Spleen (tissue), 11 donors: Measurements from ENCODE around the gene AP4B1. TPM values are rescaled to one million over a fixed set of nuclear protein-coding genes. Genes with fewer than 3 reads are reported as not detected.
A peak's percentile ranks its signal among the peaks of the same experiment; 100 is the strongest.

Experiments
- DNase-seq: peaks from one replicate; pipeline ENCODE4 v3.0.0-alpha.2; 2020
- H3K27ac ChIP-seq, 8 donors: fragments of 200-600 bp; sonication (generic) in 7 of 8; 1 replicate in 4 of 8; 2 replicates in 4 of 8; pipeline versions ENCODE4 v1.5.0 to v1.8.0; 2016 to 2021; ENCODE audit warnings: inconsistent platforms in 4 of 8, mild to moderate bottlenecking in 4 of 8, moderate library complexity in 1 of 8
- H3K27me3 ChIP-seq, 7 donors: fragments of 200-600 bp; sonication (generic) in 6 of 7; replicated peaks in 1 of 7; 1 replicate in 4 of 7; 2 replicates in 3 of 7; pipeline versions ENCODE4 v1.5.0 to v1.8.0; 2016 to 2021; ENCODE audit warnings: inconsistent platforms in 3 of 7, mild to moderate bottlenecking in 1 of 7
- H3K36me3 ChIP-seq, 6 donors: fragments of 200-600 bp; sonication (generic) in 5 of 6; 1 replicate in 4 of 6; 2 replicates in 2 of 6; pipeline versions ENCODE4 v1.5.0 to v1.8.0; 2016 to 2021; ENCODE audit warnings: inconsistent platforms in 2 of 6
- H3K4me1 ChIP-seq, 6 donors: fragments of 200-600 bp; sonication (generic) in 5 of 6; 1 replicate in 3 of 6; 2 replicates in 3 of 6; pipeline versions ENCODE4 v1.5.0 to v1.8.0; 2016 to 2021; ENCODE audit warnings: inconsistent platforms in 3 of 6
- H3K4me3 ChIP-seq, 8 donors: fragments of 200-600 bp; sonication (generic) in 7 of 8; 1 replicate in 4 of 8; 2 replicates in 4 of 8; pipeline versions ENCODE4 v1.5.0 to v1.8.0; 2016 to 2021; ENCODE audit warnings: inconsistent platforms in 4 of 8, mild to moderate bottlenecking in 4 of 8, moderate library complexity in 2 of 8
- H3K9me3 ChIP-seq, 8 donors: fragments of 200-600 bp; sonication (generic) in 7 of 8; 1 replicate in 4 of 8; 2 replicates in 4 of 8; pipeline versions ENCODE4 v1.5.0 to v1.8.0; 2016 to 2021; ENCODE audit warnings: inconsistent platforms in 4 of 8
- POLR2A ChIP-seq, 3 donors: fragments of 450-650 bp; IDR thresholded peaks; one replicate each; pipeline ENCODE4 v1.5.1; 2017; ENCODE audit warnings: antibody characterized with exemption in 3 of 3, mild to moderate bottlenecking in 1 of 3
- POLR2AphosphoS5 ChIP-seq, 3 donors: sonication (generic); formaldehyde crosslinking; IDR thresholded peaks; one replicate each; pipeline ENCODE4 v1.5.1; 2017; ENCODE audit warnings: antibody characterized with exemption in 3 of 3
- WGBS, 5 donors: extraction: QIAGEN DNeasy Blood & Tissue Kit in 3 of 5; methylation state at CpG; one replicate each; pipeline versions ENCODE4 v1.1.5 to v1.1.7; 2013 to 2018; 5-methylcytosine and 5-hydroxymethylcytosine counted together
- intact Hi-C: fragments of 100-400 bp; cut with DNase I; formaldehyde crosslinking; loops from one replicate; pipeline ENCODE4 v1.15.0; 2023; ENCODE audit warnings: low total_unique reads
- polyA plus RNA-seq, 3 donors: library from polyadenylated mRNA; stranded (reverse); fragments of 200-250 nt; gene quantifications; one replicate each; pipeline ENCODE4 v1.2.1, GENCODE V29; 2013
- total RNA-seq, 7 donors: library from RNA; depleted of rRNA in 3 of 7; stranded (reverse); fragments of >200 nt in 3 of 7; fragmentation: NEBNext Ultra II Directional in 4 of 7; extraction: Animal tissue kit (Norgen Biotek cat#: 25700) in 4 of 7; gene quantifications; one replicate each; pipeline versions ENCODE4 v1.1.0 to v1.2.1, GENCODE V29; 2016 to 2021
- TF ChIP-seq, protein P1 (sequence below), 11 experiments: fragments of 200-600 bp in 7 of 11; fragments of 450-650 bp in 4 of 11; sonication (generic) in 4 of 11; IDR thresholded peaks in 8 of 11; conservative IDR thresholded peaks in 3 of 11; 1 replicate in 7 of 11; 2 replicates in 4 of 11; pipeline versions ENCODE4 v1.4.0 to v1.8.0; 2016 to 2021; ENCODE audit warnings: antibody characterized with exemption in 11 of 11, inconsistent platforms in 4 of 11, mild to moderate bottlenecking in 1 of 11
- donor health status: healthy with polysubstance abuse.
- donor health status: DM: no; HTN: no; CAD: no; lungs with moderate emphysema.
- donor health status: DM: no; HTN: no; CAD: no.
- donor health status: Bipolar disorder and iron deficiency.
- donor health status: healthy.
- donor health status: DM: no; HTN: no; CAD: no.
- donor health status: DM: yes; HTN: yes; CAD: no.

The AP4B1 gene
- total and polyA plus RNA-seq, 10 donors = 23.9 to 58.0 (median 32.3) TPM

- TF ChIP-seq, protein P1, sequence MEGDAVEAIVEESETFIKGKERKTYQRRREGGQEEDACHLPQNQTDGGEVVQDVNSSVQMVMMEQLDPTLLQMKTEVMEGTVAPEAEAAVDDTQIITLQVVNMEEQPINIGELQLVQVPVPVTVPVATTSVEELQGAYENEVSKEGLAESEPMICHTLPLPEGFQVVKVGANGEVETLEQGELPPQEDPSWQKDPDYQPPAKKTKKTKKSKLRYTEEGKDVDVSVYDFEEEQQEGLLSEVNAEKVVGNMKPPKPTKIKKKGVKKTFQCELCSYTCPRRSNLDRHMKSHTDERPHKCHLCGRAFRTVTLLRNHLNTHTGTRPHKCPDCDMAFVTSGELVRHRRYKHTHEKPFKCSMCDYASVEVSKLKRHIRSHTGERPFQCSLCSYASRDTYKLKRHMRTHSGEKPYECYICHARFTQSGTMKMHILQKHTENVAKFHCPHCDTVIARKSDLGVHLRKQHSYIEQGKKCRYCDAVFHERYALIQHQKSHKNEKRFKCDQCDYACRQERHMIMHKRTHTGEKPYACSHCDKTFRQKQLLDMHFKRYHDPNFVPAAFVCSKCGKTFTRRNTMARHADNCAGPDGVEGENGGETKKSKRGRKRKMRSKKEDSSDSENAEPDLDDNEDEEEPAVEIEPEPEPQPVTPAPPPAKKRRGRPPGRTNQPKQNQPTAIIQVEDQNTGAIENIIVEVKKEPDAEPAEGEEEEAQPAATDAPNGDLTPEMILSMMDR (IDR thresholded peaks at IDR 0.05 in 8 of 11, conservative IDR thresholded peaks at IDR 0.05 in 3 of 11) = no peak
- TF ChIP-seq POLR2AphosphoS5 (IDR thresholded peaks at IDR 0.05) = no peak
- TF ChIP-seq POLR2A (IDR thresholded peaks at IDR 0.05) = no peak
- Histone ChIP-seq H3K36me3 (peaks cover 0 to 53% (median 44%) of the 10 kb centered on the region in 6 donors), H3K4me3 (no peak overlapping the region), H3K9me3 (no peaks in the 10 kb centered on the region), H3K4me1 (peaks cover 0 to 27% (median under 1%) of the 10 kb centered on the region in 6 donors), H3K27ac (peak overlapping the region in 1 of 8 donors; percentile 26), H3K27me3 (no peaks in the 10 kb centered on the region)
- WGBS, 5 donors = 94 to 98% (median 96%) methylated on average over 3 of the region's 3 CpGs
- intact Hi-C loops = no loop called here
- no peak for DNase-seq
These were observed 11.3 kb downstream of the AP4B1 start for GRCh38 chr1:113893267-113893666.

DNA sequence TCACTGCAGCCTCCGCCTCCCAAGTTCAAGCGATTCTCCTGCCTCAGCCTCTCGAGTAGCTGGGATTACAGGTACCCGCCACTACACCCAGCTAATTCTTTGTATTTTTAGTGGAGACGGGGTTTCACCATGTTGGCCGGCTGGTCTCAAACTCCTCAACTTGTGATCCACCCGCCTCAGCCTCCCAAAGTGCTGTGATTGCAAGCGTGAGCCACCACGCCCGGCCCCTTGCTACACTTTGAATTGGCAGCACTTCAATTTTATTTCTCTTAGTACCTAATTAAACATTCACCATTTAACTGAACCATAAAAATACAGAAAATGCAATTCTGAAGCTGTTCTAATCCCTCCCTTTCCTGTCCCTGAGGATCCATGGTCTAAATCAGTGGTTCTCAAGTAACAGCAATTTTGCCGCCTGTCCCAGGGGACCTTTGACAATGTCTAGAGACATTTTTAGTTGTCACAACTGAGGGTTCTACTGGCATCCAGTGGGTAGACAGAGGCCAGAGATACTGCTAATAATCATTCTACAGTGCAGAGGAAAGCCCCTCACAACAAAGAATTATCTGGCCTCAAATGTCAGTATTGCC is 12.9 kb downstream of the AP4B1 start:
- Histone ChIP-seq H3K4me3 (no peak overlapping the region), H3K4me1 (peaks cover 0 to 18% (median 0%) of the 10 kb centered on the region in 6 donors), H3K36me3 (peaks cover 0 to 37% (median 29%) of the 10 kb centered on the region in 6 donors), H3K9me3 (no peaks in the 10 kb centered on the region), H3K27ac (no peak overlapping the region), H3K27me3 (no peaks in the 10 kb centered on the region)
- WGBS, 5 donors = 86 to 95% (median 92%) methylated on average over 11 of the region's 11 CpGs
- DNase-seq = no peak
- TF ChIP-seq POLR2AphosphoS5 (IDR thresholded peaks at IDR 0.05) (no peak), POLR2A (IDR thresholded peaks at IDR 0.05) (no peak)
- TF ChIP-seq, protein P1 (IDR thresholded peaks at IDR 0.05 in 8 of 11, conservative IDR thresholded peaks at IDR 0.05 in 3 of 11) = no peak
- intact Hi-C loops = no loop called here

DNA sequence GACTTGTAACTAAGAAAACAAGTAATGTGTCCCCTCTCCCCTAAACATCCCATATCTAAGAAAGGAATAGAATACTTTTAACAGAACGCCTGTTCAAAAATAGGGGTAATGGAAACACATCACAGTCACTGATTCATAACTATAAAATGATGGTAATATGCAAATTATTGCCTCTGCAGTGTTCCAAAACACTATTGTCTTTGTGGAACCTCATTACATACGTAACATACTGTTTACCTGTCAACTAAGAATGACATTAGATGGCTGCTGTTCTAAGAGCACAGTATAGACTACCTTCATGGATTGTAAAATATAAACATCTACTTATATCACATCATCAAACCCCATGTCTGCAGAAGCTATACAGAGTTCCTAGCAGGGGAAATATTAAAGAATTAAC is 13.8 kb downstream of the AP4B1 start:
- intact Hi-C loops = no loop called here
- Histone ChIP-seq H3K4me3 (no peak overlapping the region), H3K27ac (no peak overlapping the region), H3K36me3 (peaks cover 0 to 28% (median 20%) of the 10 kb centered on the region in 6 donors), H3K4me1 (peaks cover 0 to 17% (median 0%) of the 10 kb centered on the region in 6 donors), H3K9me3 (no peaks in the 10 kb centered on the region), H3K27me3 (no peaks in the 10 kb centered on the region)
- TF ChIP-seq POLR2A (IDR thresholded peaks at IDR 0.05) (no peak), POLR2AphosphoS5 (IDR thresholded peaks at IDR 0.05) (no peak)
- TF ChIP-seq, protein P1 (IDR thresholded peaks at IDR 0.05 in 8 of 11, conservative IDR thresholded peaks at IDR 0.05 in 3 of 11) = no peak
- DNase-seq = no peak
- 41 to 68% (median 60%) methylated on average over 2 of the region's 2 CpGs for WGBS, 5 donors

- H3K9me3 ChIP-seq = no peaks in the 10 kb centered on the region
- H3K4me1 ChIP-seq = peaks cover 0 to 27% (median 2%) of the 10 kb centered on the region in 6 donors
- peak within 1 kb of the TSS in 5 of 8 donors; percentile 7 to 56 (median 42) for H3K27ac ChIP-seq
- whole genome bisulfite sequencing, 5 donors = 52 to 74% (median 69%) methylated on average over 6 of the region's 6 CpGs
- H3K4me3 ChIP-seq = peak within 1 kb of the TSS in 1 of 8 donors; percentile 6
- intact Hi-C loops = no loop called here
- H3K27me3 ChIP-seq = no peaks in the 10 kb centered on the region
- TF ChIP-seq, protein P1 (IDR thresholded peaks at IDR 0.05 in 8 of 11, conservative IDR thresholded peaks at IDR 0.05 in 3 of 11) = no peak
- TF ChIP-seq POLR2A (IDR thresholded peaks at IDR 0.05) (no peak), POLR2AphosphoS5 (IDR thresholded peaks at IDR 0.05) (no peak)
- no peak for DNase-seq
- no peaks in the 10 kb centered on the region for H3K36me3 ChIP-seq
These were observed 17.0 kb downstream of the AP4B1 start, which contains the start of gene BCL2L15 for GRCh38 chr1:113887402-113888175. TSS of gene BCL2L15 (minus strand) at chr1:113887581. CDS start at chr1:113887375, 206 bp downstream.
